Trophoblast cell (in vitro differentiated cells and primary cell): Measurements from ENCODE around the gene BCL2L13.

Experiments used
- DNase-seq, 2 donors: peaks; one replicate each; pipeline ENCODE4 v3.0.0-alpha.2; 2016
- H2AFZ ChIP-seq: 2 replicates; pipeline ENCODE4 v1.6.1; 2013; ENCODE audit warnings: low read length, moderate library complexity, mild to moderate bottlenecking; ENCODE audit not compliant: insufficient read depth, poor library complexity
- H2AK5ac ChIP-seq: 2 replicates; pipeline ENCODE4 v1.6.1; 2013; ENCODE audit warnings: mild to moderate bottlenecking, low read length
- H2BK120ac ChIP-seq: 2 replicates; pipeline ENCODE4 v1.6.1; 2013; ENCODE audit warnings: low read length, mild to moderate bottlenecking, moderate library complexity; ENCODE audit not compliant: insufficient read depth, poor library complexity
- H2BK12ac ChIP-seq: 2 replicates; pipeline ENCODE4 v1.6.1; 2013; ENCODE audit warnings: mild to moderate bottlenecking, low read length, moderate library complexity
- H2BK5ac ChIP-seq: 2 replicates; pipeline ENCODE4 v1.6.1; 2013; ENCODE audit warnings: low read length, low read depth, moderate library complexity, mild to moderate bottlenecking; ENCODE audit not compliant: poor library complexity
- H3K14ac ChIP-seq: 2 replicates; pipeline ENCODE4 v1.6.1; 2013; ENCODE audit warnings: mild to moderate bottlenecking, low read length
- H3K18ac ChIP-seq: 2 replicates; pipeline ENCODE4 v1.6.1; 2013; ENCODE audit warnings: mild to moderate bottlenecking, low read length
- H3K23ac ChIP-seq: 2 replicates; pipeline ENCODE4 v1.6.1; 2013; ENCODE audit warnings: low read length
- H3K27ac ChIP-seq: 2 replicates; pipeline ENCODE4 v1.5.1; 2013; ENCODE audit warnings: low read depth, mild to moderate bottlenecking, inconsistent platforms, low read length, moderate library complexity
- H3K27me3 ChIP-seq: 2 replicates; pipeline ENCODE4 v1.6.1; 2013; ENCODE audit warnings: inconsistent platforms, mild to moderate bottlenecking, low read length, moderate library complexity; ENCODE audit not compliant: insufficient read depth
- H3K36me3 ChIP-seq, 2 experiments: 1 replicate in 1 of 2; 2 replicates in 1 of 2; pipeline ENCODE4 v1.6.1; 2013; ENCODE audit warnings: low read length in 2 of 2, mild to moderate bottlenecking in 2 of 2, moderate library complexity in 1 of 2; ENCODE audit not compliant: insufficient read depth in 2 of 2, control insufficient read depth in 1 of 2
- H3K4ac ChIP-seq: 2 replicates; pipeline ENCODE4 v1.6.1; 2013; ENCODE audit warnings: low read depth, mild to moderate bottlenecking, low read length, moderate library complexity
- H3K4me1 ChIP-seq, 2 experiments: 1 replicate in 1 of 2; 2 replicates in 1 of 2; pipeline ENCODE4 v1.6.1; 2013; ENCODE audit warnings: low read length in 2 of 2, mild to moderate bottlenecking in 2 of 2, moderate library complexity in 1 of 2; ENCODE audit not compliant: insufficient read depth in 2 of 2, control insufficient read depth in 1 of 2
- H3K4me2 ChIP-seq: 2 replicates; pipeline ENCODE4 v1.6.1; 2013; ENCODE audit warnings: inconsistent platforms, mild to moderate bottlenecking, low read length, moderate library complexity
- H3K4me3 ChIP-seq: 2 replicates; pipeline ENCODE4 v1.5.1; 2013; ENCODE audit warnings: mild to moderate bottlenecking, low read depth, low read length, inconsistent platforms
- H3K79me1 ChIP-seq: one replicate; pipeline ENCODE4 v1.6.1; 2013; ENCODE audit warnings: low read length
- H3K79me2 ChIP-seq: 2 replicates; pipeline ENCODE4 v1.6.1; 2013; ENCODE audit warnings: low read length, mild to moderate bottlenecking; ENCODE audit not compliant: control insufficient read depth, insufficient read depth, poor library complexity
- H3K9ac ChIP-seq: 2 replicates; pipeline ENCODE4 v1.6.1; 2013; ENCODE audit warnings: mild to moderate bottlenecking, low read length
- H3K9me3 ChIP-seq: 2 replicates; pipeline ENCODE4 v1.6.1; 2013; ENCODE audit warnings: low read depth, mild to moderate bottlenecking, control low read depth, inconsistent platforms, low read length; ENCODE audit not compliant: insufficient read depth
- H4K12ac ChIP-seq: 2 replicates; pipeline ENCODE4 v1.6.1; 2013; ENCODE audit warnings: low read depth, mild to moderate bottlenecking, low read length, moderate library complexity
- H4K8ac ChIP-seq: 2 replicates; pipeline ENCODE4 v1.6.1; 2013; ENCODE audit warnings: low read depth, mild to moderate bottlenecking, low read length, moderate library complexity
- H4K91ac ChIP-seq: one replicate; pipeline ENCODE4 v1.6.1; 2013; ENCODE audit warnings: low read depth, mild to moderate bottlenecking, low read length, moderate library complexity
- WGBS: extraction: QIAGEN DNeasy Blood & Tissue Kit; methylation state at CpG from one replicate; pipeline ENCODE4 v1.1.7; 2013; ENCODE audit warnings: missing lambda C conversion rate; ENCODE audit not compliant: insufficient read length, insufficient coverage; ENCODE audit errors: extremely low coverage; 5-methylcytosine and 5-hydroxymethylcytosine counted together

Gene BCL2L13

GRCh38 chr22:17726928-17727897 lies 88.7 kb downstream of the BCL2L13 start:
- no peak for DNase-seq
- Histone ChIP-seq H3K23ac (no peak overlapping the region), H3K9me3 (no peaks in the 10 kb centered on the region)

GRCh38 chr22:17728786-17729185 lies 90.2 kb downstream of the BCL2L13 start:
- H3K27me3 ChIP-seq: no peaks in the 10 kb centered on the region
- no peak overlapping the region for H2BK5ac ChIP-seq
- H3K18ac ChIP-seq: no peak overlapping the region
- WGBS: no CpG with 5 or more reads among the region's 8 CpGs
- no peak overlapping the region for H2AK5ac ChIP-seq
- H3K4me2 ChIP-seq: no peak overlapping the region
- H3K9me3 ChIP-seq: no peaks in the 10 kb centered on the region
- H3K4ac ChIP-seq: no peak overlapping the region
- no peak overlapping the region for H2AFZ ChIP-seq
- H3K79me2 ChIP-seq: no peaks in the 10 kb centered on the region
- H3K36me3 ChIP-seq: peaks cover 22 to 36% of the 10 kb centered on the region in 2 experiments
- no peak overlapping the region for H3K14ac ChIP-seq
- H2BK120ac ChIP-seq: no peak overlapping the region
- H3K4me1 ChIP-seq: no peaks in the 10 kb centered on the region
- H3K4me3 ChIP-seq: no peak overlapping the region
- no peak overlapping the region for H4K12ac ChIP-seq
- H3K23ac ChIP-seq: no peak overlapping the region
- no peak for DNase-seq
- no peaks in the 10 kb centered on the region for H3K79me1 ChIP-seq
- H4K91ac ChIP-seq: no peak overlapping the region
- H2BK12ac ChIP-seq: no peak overlapping the region
- no peak overlapping the region for H4K8ac ChIP-seq
- no peak overlapping the region for H3K27ac ChIP-seq
- H3K9ac ChIP-seq: no peak overlapping the region

More at GRCh38 chr22:17726928-17727897, 88.7 kb downstream of the BCL2L13 start:
- Histone ChIP-seq H3K14ac (no peak overlapping the region), H2BK120ac (no peak overlapping the region), H4K8ac (no peak overlapping the region), H3K18ac (no peak overlapping the region), H3K4me2 (no peak overlapping the region), H3K4me1 (no peaks in the 10 kb centered on the region), H3K27ac (no peak overlapping the region), H2AK5ac (no peak overlapping the region), H3K4me3 (no peak overlapping the region), H3K4ac (no peak overlapping the region), H2BK12ac (no peak overlapping the region), H3K36me3 (peaks cover 21 to 34% of the 10 kb centered on the region in 2 experiments), H2BK5ac (no peak overlapping the region), H3K79me2 (no peaks in the 10 kb centered on the region), H4K12ac (no peak overlapping the region), H3K79me1 (no peaks in the 10 kb centered on the region), H3K27me3 (no peaks in the 10 kb centered on the region), H2AFZ (no peak overlapping the region), H3K9ac (no peak overlapping the region), H4K91ac (no peak overlapping the region)
- no CpG with 5 or more reads among the region's 18 CpGs for WGBS

- H3K79me1 ChIP-seq: no peaks in the 10 kb centered on the region
- no peak overlapping the region for H4K8ac ChIP-seq
- DNase-seq: no peak
- no peaks in the 10 kb centered on the region for H3K9me3 ChIP-seq
- H2AK5ac ChIP-seq: no peak overlapping the region
- H2AFZ ChIP-seq: no peak overlapping the region
- H3K79me2 ChIP-seq: no peaks in the 10 kb centered on the region
- H3K4me3 ChIP-seq: no peak overlapping the region
- H3K27ac ChIP-seq: no peak overlapping the region
- H4K91ac ChIP-seq: no peak overlapping the region
- no peak overlapping the region for H2BK120ac ChIP-seq
- H2BK5ac ChIP-seq: no peak overlapping the region
- no peaks in the 10 kb centered on the region for H3K4me1 ChIP-seq
- H3K9ac ChIP-seq: no peak overlapping the region
- H4K12ac ChIP-seq: no peak overlapping the region
- H3K27me3 ChIP-seq: no peaks in the 10 kb centered on the region
- no peak overlapping the region for H3K23ac ChIP-seq
- WGBS: no CpG with 5 or more reads among the region's 6 CpGs
- H3K18ac ChIP-seq: no peak overlapping the region
- no peak overlapping the region for H3K4ac ChIP-seq
- H2BK12ac ChIP-seq: no peak overlapping the region
- no peak overlapping the region for H3K14ac ChIP-seq
- H3K4me2 ChIP-seq: no peak overlapping the region
- peaks cover 22 to 39% of the 10 kb centered on the region in 2 experiments for H3K36me3 ChIP-seq
Measured at GRCh38 chr22:17729561-17729960, 91.0 kb downstream of the BCL2L13 start.

- Histone ChIP-seq H2BK5ac (no peak overlapping the region), H3K27ac (no peak overlapping the region), H2BK120ac (no peak overlapping the region), H3K18ac (no peak overlapping the region), H4K8ac (no peak overlapping the region), H3K9me3 (no peaks in the 10 kb centered on the region), H4K91ac (no peak overlapping the region), H3K4me1 (no peaks in the 10 kb centered on the region), H2AK5ac (no peak overlapping the region), H2AFZ (no peak overlapping the region), H3K79me2 (no peaks in the 10 kb centered on the region), H3K27me3 (no peaks in the 10 kb centered on the region), H2BK12ac (no peak overlapping the region), H4K12ac (no peak overlapping the region), H3K14ac (no peak overlapping the region), H3K9ac (no peak overlapping the region), H3K79me1 (no peaks in the 10 kb centered on the region), H3K23ac (no peak overlapping the region), H3K4me3 (no peak overlapping the region), H3K36me3 (peaks cover 13 to 34% of the 10 kb centered on the region in 2 experiments), H3K4me2 (no peak overlapping the region), H3K4ac (no peak overlapping the region)
- no CpG with 5 or more reads among the region's 2 CpGs for WGBS
- no peak for DNase-seq
Measured at GRCh38 chr22:17732251-17732854, 93.8 kb downstream of the BCL2L13 start.
